Measurements from ENCODE around the gene SYNE1. TPM values are rescaled to one million over a fixed set of nuclear protein-coding genes. Genes with fewer than 3 reads are reported as not detected.

Gene SYNE1
- total RNA-seq, 1 donor from 2014 or later: 43.8 TPM

DNA sequence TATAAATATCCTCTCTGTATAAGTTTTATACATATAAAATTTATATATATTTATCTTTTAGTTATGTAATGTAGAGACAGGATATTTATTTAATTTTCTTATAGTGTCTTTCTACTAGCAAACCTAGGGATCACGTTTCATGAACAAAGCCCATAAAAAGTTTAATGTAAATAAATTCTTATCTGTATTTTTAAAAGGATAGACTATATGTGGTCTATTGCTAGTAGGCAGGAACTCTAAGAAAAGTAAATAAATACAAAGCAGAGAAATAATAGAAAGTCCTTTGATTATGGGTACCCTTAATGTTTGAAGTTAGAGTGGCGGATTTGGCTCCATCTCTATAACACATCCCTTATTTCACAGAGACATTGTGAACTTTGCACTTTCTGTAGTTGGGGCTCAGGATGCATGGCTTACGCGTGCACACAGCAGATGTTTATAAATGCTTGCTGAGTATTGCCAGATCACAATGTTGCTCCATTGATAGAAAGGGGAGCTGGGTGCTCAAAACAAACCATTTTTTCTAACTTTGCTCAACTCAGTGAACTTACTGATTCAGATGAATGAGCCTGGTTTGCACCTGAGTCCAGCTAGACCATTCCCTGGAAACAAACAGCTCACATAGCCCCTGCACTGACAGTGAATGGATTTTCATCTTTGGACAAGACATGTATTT lies 179.1 kb downstream of the SYNE1 start:
- no peak overlapping the region for H3K27ac Mint-ChIP-seq

DNA sequence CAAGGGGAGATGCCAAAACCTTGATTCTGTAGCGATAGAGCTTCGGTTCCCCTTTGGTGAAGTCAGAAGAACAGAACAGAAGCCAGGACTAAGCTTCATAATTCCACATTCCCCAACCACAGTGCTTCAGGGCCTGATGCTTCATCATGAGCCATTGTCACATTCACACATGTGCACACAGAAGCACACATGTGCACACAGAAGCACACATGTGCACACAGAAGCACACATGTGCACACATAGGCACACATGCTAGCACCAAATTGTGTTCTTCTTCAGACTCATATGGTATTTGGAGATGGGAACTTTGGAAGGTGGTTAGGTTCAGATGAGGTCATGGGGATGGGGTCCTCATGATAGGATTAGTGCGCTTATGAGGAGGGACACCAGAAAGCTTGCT lies 183.2 kb downstream of the SYNE1 start:
- TF ChIP-seq, protein P1, sequence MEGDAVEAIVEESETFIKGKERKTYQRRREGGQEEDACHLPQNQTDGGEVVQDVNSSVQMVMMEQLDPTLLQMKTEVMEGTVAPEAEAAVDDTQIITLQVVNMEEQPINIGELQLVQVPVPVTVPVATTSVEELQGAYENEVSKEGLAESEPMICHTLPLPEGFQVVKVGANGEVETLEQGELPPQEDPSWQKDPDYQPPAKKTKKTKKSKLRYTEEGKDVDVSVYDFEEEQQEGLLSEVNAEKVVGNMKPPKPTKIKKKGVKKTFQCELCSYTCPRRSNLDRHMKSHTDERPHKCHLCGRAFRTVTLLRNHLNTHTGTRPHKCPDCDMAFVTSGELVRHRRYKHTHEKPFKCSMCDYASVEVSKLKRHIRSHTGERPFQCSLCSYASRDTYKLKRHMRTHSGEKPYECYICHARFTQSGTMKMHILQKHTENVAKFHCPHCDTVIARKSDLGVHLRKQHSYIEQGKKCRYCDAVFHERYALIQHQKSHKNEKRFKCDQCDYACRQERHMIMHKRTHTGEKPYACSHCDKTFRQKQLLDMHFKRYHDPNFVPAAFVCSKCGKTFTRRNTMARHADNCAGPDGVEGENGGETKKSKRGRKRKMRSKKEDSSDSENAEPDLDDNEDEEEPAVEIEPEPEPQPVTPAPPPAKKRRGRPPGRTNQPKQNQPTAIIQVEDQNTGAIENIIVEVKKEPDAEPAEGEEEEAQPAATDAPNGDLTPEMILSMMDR (IDR thresholded peaks at IDR 0.05; ENCODE audit: unreplicated experiment): no peak
- DNase-seq (ENCODE audit: low spot score, unreplicated experiment): no peak
- H3K4me3 Mint-ChIP-seq (ENCODE audit: low read depth): no peak overlapping the region
- H3K36me3 Mint-ChIP-seq (ENCODE audit: insufficient read depth): no peaks in the 10 kb centered on the region
- H3K27me3 Mint-ChIP-seq: no peaks in the 10 kb centered on the region
- H3K27ac Mint-ChIP-seq: no peak overlapping the region
- H3K9me3 Mint-ChIP-seq (ENCODE audit: low read depth): no peaks in the 10 kb centered on the region
- H3K4me1 Mint-ChIP-seq (ENCODE audit: low read depth): peaks cover 4% of the 10 kb centered on the region

More for the DNA sequence above, 179.1 kb downstream of the SYNE1 start:
- no peaks in the 10 kb centered on the region for H3K27me3 Mint-ChIP-seq
- DNase-seq (ENCODE audit: low spot score, unreplicated experiment): no peak
- TF ChIP-seq, protein P1 (IDR thresholded peaks at IDR 0.05; ENCODE audit: unreplicated experiment): no peak
- H3K36me3 Mint-ChIP-seq (ENCODE audit: insufficient read depth): no peaks in the 10 kb centered on the region
- no peaks in the 10 kb centered on the region for H3K9me3 Mint-ChIP-seq (ENCODE audit: low read depth)
- H3K4me1 Mint-ChIP-seq (ENCODE audit: low read depth): peaks cover 9% of the 10 kb centered on the region
- no peak overlapping the region for H3K4me3 Mint-ChIP-seq (ENCODE audit: low read depth)

- Mint-ChIP-seq H3K9me3 (ENCODE audit: low read depth) (no peaks in the 10 kb centered on the region), H3K4me1 (ENCODE audit: low read depth) (peaks cover under 1% of the 10 kb centered on the region), H3K4me3 (ENCODE audit: low read depth) (no peak overlapping the region), H3K27me3 (no peaks in the 10 kb centered on the region), H3K27ac (no peak overlapping the region), H3K36me3 (ENCODE audit: insufficient read depth) (no peaks in the 10 kb centered on the region)
- DNase-seq (ENCODE audit: low spot score, unreplicated experiment): no peak
- TF ChIP-seq, protein P1 (IDR thresholded peaks at IDR 0.05; ENCODE audit: unreplicated experiment): no peak
Measured at GRCh38 chr6:152453421-152453820, 183.7 kb downstream of the SYNE1 start.

- H3K4me1 Mint-ChIP-seq (ENCODE audit: low read depth): no peaks in the 10 kb centered on the region
- no peaks in the 10 kb centered on the region for H3K9me3 Mint-ChIP-seq (ENCODE audit: low read depth)
- no peaks in the 10 kb centered on the region for H3K27me3 Mint-ChIP-seq
- no peak for DNase-seq (ENCODE audit: low spot score, unreplicated experiment)
- H3K27ac Mint-ChIP-seq: no peak overlapping the region
- H3K4me3 Mint-ChIP-seq (ENCODE audit: low read depth): no peak overlapping the region
- TF ChIP-seq, protein P1 (IDR thresholded peaks at IDR 0.05; ENCODE audit: unreplicated experiment): no peak
- H3K36me3 Mint-ChIP-seq (ENCODE audit: insufficient read depth): no peaks in the 10 kb centered on the region
Measured at GRCh38 chr6:152452639-152453038, 184.5 kb downstream of the SYNE1 start.

DNA sequence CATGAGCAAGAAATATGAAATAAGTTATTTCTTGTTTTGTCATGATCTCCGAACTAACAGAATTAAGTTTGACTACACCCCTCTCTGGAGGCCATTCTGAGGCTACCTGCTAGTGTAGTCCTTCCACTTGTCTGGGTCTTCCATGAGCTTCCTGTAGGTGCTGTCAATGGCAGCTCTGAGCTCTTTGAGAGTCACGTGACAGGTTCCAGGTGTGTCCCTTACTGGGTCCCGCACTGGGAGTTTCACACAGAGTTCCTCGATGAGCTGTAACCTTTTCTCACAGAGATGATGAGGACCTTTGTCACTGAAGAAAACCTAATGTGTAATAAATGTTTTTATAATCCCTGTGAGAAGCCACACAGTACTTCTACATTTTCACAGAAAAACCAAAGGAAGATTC lies 186.6 kb downstream of the SYNE1 start:
- Mint-ChIP-seq H3K27ac (no peak overlapping the region), H3K9me3 (ENCODE audit: low read depth) (no peaks in the 10 kb centered on the region), H3K4me3 (ENCODE audit: low read depth) (no peak overlapping the region), H3K4me1 (ENCODE audit: low read depth) (no peaks in the 10 kb centered on the region), H3K36me3 (ENCODE audit: insufficient read depth) (no peaks in the 10 kb centered on the region), H3K27me3 (no peaks in the 10 kb centered on the region)
- DNase-seq (ENCODE audit: low spot score, unreplicated experiment): no peak
- TF ChIP-seq, protein P1 (IDR thresholded peaks at IDR 0.05; ENCODE audit: unreplicated experiment): no peak
